Tibial nerve (tissue), 4 donors: ENCODE measurements around the gene TRIM50. TPM values are rescaled to one million over a fixed set of nuclear protein-coding genes. Genes with fewer than 3 reads are reported as not detected.
"Not testable (repeated sequence)": the region's sequence is repeated elsewhere in the genome, so short reads cannot be mapped to it uniquely, and the experiment has no call there.

Experiments used
- DNase-seq, 2 donors: peaks; one replicate each; pipeline ENCODE4 v3.0.0-alpha.2; 2019; ENCODE audit warnings: low spot score in 2 of 2
- H3K27ac ChIP-seq, 4 donors: fragments of 200-600 bp; sonication (generic) in 3 of 4; one replicate each; pipeline ENCODE4 v1.5.1; 2017 to 2019; ENCODE audit warnings: mild to moderate bottlenecking in 1 of 4
- H3K27me3 ChIP-seq, 2 donors: fragments of 200-600 bp; sonication (generic) in 1 of 2; one replicate each; pipeline versions ENCODE4 v1.5.1 to v1.6.0; 2017 to 2019
- H3K36me3 ChIP-seq, 3 donors: fragments of 200-600 bp; sonication (generic); one replicate each; pipeline ENCODE4 v1.5.1; 2018 to 2019
- H3K4me1 ChIP-seq, 4 donors: fragments of 200-600 bp; sonication (generic) in 3 of 4; one replicate each; pipeline ENCODE4 v1.5.1; 2017 to 2019
- H3K4me3 ChIP-seq, 4 donors: fragments of 200-600 bp; sonication (generic) in 3 of 4; one replicate each; pipeline ENCODE4 v1.5.1; 2017 to 2019; ENCODE audit warnings: mild to moderate bottlenecking in 1 of 4, moderate library complexity in 1 of 4
- H3K9me3 ChIP-seq, 4 donors: fragments of 200-600 bp; sonication (generic) in 3 of 4; one replicate each; pipeline ENCODE4 v1.5.1; 2017 to 2019
- EP300 ChIP-seq, 2 donors: sonication (generic); formaldehyde crosslinking; IDR thresholded peaks; one replicate each; pipeline ENCODE4 v1.6.1; 2017; ENCODE audit warnings: antibody characterized with exemption in 2 of 2, mild to moderate bottlenecking in 1 of 2
- POLR2A ChIP-seq, 2 donors: fragments of 450-650 bp; IDR thresholded peaks; one replicate each; pipeline ENCODE4 v1.6.1; 2017; ENCODE audit warnings: antibody characterized with exemption in 2 of 2, mild to moderate bottlenecking in 2 of 2, moderate library complexity in 2 of 2
- WGBS, 2 donors: methylation state at CpG; one replicate each; pipeline ENCODE4 v1.1.5; 2018; 5-methylcytosine and 5-hydroxymethylcytosine counted together
- total RNA-seq, 4 donors: library from RNA; depleted of rRNA; stranded (reverse); fragments of >200 nt; gene quantifications; one replicate each; pipeline ENCODE4 v1.1.0, GENCODE V29; 2016
- TF ChIP-seq, protein P1 (sequence below), 5 experiments: fragments of 200-600 bp in 3 of 5; fragments of 450-650 bp in 2 of 5; sonication (generic) in 3 of 5; IDR thresholded peaks; one replicate each; pipeline ENCODE4 v1.5.1; 2016 to 2019; ENCODE audit warnings: antibody characterized with exemption in 5 of 5, mild to moderate bottlenecking in 3 of 5, moderate library complexity in 2 of 5

Gene TRIM50
- total RNA-seq = under 1 TPM in 2 of 4 donors, not detected in 2; 0.20 to 0.84 TPM

GRCh38 chr7:73327922-73328321, at the start of gene TRIM50, which contains the start of gene FKBP6:
Gene TRIM50, minus strand, starts transcription at chr7:73328082. Its CDS starts 3,295 bp downstream, at chr7:73324787.
Gene FKBP6, plus strand, starts transcription at chr7:73328161. Its CDS starts 268 bp downstream, at chr7:73328429.
- not testable (repeated sequence) for DNase-seq, H3K27me3 ChIP-seq, H3K4me3 ChIP-seq, H3K36me3 ChIP-seq, H3K4me1 ChIP-seq, H3K27ac ChIP-seq, H3K9me3 ChIP-seq
- 93 to 94% methylated on average over 43 of the region's 43 CpGs for WGBS, 2 donors

DNA sequence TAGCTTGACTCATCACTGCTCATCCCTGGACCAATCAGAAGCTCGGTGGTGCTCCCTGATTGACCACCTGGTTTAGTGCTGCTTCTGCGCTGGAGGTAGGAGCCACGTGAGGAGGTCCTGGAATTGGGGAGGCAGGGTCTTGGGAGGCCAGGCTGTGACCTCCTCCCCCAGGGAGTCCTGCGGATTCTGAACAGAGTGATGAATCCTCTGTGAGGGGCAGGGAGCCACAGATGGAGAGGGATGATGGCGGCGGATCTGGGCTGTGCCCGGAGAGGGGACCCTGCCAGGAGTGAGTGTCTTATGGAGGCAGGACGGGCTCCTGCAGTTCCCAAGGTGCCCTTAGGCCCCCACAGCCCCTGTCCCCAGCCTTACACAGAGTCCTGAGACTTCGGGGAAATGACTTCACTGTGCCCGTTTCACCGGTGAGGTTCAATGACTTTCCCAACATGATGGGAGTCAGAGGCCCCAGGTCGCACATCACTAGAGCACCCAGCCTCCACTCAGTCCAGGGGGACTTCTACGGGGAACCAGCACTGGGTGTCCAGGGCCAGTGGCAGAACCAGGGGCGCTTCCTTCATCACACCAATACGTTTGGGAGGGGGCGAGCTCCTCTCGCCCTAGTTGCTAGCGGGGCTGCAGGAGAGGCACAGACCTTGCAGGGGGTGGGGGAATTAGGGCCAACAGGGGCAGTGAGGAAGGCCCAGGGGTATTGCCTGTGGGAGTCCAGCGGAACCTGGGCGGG, 49.0 kb upstream of the TRIM50 start:
- H3K4me1 ChIP-seq = peaks cover 0 to 6% (median 0%) of the 10 kb centered on the region in 4 donors
- 83 to 84% methylated on average over 17 to 19 of the region's 20 CpGs for WGBS, 2 donors
- H3K4me3 ChIP-seq = no peak overlapping the region

GRCh38 chr7:73376262-73376661, 48.4 kb upstream of the TRIM50 start:
- DNase-seq, H3K36me3 ChIP-seq, H3K4me3 ChIP-seq, H3K27ac ChIP-seq, H3K4me1 ChIP-seq: not testable (repeated sequence)
- Histone ChIP-seq H3K9me3 (peaks cover 0 to 22% (median 0%) of the 10 kb centered on the region in 4 donors), H3K27me3 (peaks cover 0 to 13% of the 10 kb centered on the region in 2 donors)
- 71 to 74% methylated on average over 3 to 4 of the region's 4 CpGs for WGBS, 2 donors

More for the DNA sequence above, 49.0 kb upstream of the TRIM50 start:
- peaks cover 0 to 17% (median 0%) of the 10 kb centered on the region in 4 donors for H3K9me3 ChIP-seq
- no peak for TF ChIP-seq EP300 (IDR thresholded peaks at IDR 0.05)
- no peak for TF ChIP-seq POLR2A (IDR thresholded peaks at IDR 0.05)
- TF ChIP-seq, protein P1, sequence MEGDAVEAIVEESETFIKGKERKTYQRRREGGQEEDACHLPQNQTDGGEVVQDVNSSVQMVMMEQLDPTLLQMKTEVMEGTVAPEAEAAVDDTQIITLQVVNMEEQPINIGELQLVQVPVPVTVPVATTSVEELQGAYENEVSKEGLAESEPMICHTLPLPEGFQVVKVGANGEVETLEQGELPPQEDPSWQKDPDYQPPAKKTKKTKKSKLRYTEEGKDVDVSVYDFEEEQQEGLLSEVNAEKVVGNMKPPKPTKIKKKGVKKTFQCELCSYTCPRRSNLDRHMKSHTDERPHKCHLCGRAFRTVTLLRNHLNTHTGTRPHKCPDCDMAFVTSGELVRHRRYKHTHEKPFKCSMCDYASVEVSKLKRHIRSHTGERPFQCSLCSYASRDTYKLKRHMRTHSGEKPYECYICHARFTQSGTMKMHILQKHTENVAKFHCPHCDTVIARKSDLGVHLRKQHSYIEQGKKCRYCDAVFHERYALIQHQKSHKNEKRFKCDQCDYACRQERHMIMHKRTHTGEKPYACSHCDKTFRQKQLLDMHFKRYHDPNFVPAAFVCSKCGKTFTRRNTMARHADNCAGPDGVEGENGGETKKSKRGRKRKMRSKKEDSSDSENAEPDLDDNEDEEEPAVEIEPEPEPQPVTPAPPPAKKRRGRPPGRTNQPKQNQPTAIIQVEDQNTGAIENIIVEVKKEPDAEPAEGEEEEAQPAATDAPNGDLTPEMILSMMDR (IDR thresholded peaks at IDR 0.05) = no peak
- H3K27me3 ChIP-seq = peaks cover 0 to 13% of the 10 kb centered on the region in 2 donors
- no peak overlapping the region for H3K27ac ChIP-seq
- H3K36me3 ChIP-seq = no peaks in the 10 kb centered on the region
- no peak for DNase-seq

- Histone ChIP-seq H3K9me3 (peaks cover 0 to 22% (median 0%) of the 10 kb centered on the region in 4 donors), H3K36me3 (no peaks in the 10 kb centered on the region), H3K27me3 (peaks cover 0 to 8% of the 10 kb centered on the region in 2 donors), H3K4me3 (no peak overlapping the region), H3K27ac (no peak overlapping the region), H3K4me1 (peaks cover 0 to 6% (median 0%) of the 10 kb centered on the region in 4 donors)
- DNase-seq = no peak
- TF ChIP-seq, protein P1 (IDR thresholded peaks at IDR 0.05) = no peak
- TF ChIP-seq EP300 (IDR thresholded peaks at IDR 0.05) (no peak), POLR2A (IDR thresholded peaks at IDR 0.05) (no peak)
- WGBS, 2 donors = 86 to 88% methylated on average over 13 of the region's 13 CpGs
These were observed 45.9 kb upstream of the TRIM50 start for GRCh38 chr7:73373741-73374140.

DNA sequence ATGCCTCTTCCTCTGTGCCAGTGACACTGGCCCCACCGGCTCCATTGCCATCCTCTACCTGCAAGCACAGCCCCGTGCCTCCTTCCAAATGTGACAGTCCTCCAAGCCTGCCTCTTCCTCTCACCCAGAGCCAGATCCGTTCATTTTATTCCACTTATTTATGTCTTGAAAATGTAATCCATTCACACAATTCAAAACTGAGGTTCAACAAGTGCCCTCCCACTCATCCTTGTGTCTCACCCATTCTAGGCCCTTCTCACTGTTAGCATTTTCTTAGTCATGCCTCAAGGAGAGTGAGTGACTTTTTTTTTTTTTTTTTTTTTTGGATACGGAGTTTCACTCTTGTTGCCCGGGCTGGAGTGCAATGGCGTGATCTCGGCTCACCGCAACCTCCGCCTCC, 41.7 kb upstream of the TRIM50 start:
- Histone ChIP-seq H3K4me1 (no peaks in the 10 kb centered on the region), H3K4me3 (no peak overlapping the region), H3K9me3 (peaks cover 0 to 12% (median 0%) of the 10 kb centered on the region in 4 donors), H3K27me3 (no peaks in the 10 kb centered on the region), H3K27ac (no peak overlapping the region), H3K36me3 (no peaks in the 10 kb centered on the region)
- TF ChIP-seq POLR2A (IDR thresholded peaks at IDR 0.05) = no peak
- no peak for TF ChIP-seq EP300 (IDR thresholded peaks at IDR 0.05)
- TF ChIP-seq, protein P1 (IDR thresholded peaks at IDR 0.05) = no peak
- no peak for DNase-seq
- WGBS, 2 donors = 83 to 88% methylated on average over 9 of the region's 9 CpGs

- TF ChIP-seq, protein P1 (IDR thresholded peaks at IDR 0.05) = no peak
- TF ChIP-seq EP300 (IDR thresholded peaks at IDR 0.05) (no peak), POLR2A (IDR thresholded peaks at IDR 0.05) (no peak)
- H3K4me3 ChIP-seq = no peak overlapping the region
- 73 to 78% methylated on average over 11 of the region's 11 CpGs for WGBS, 2 donors
- no peak overlapping the region for H3K27ac ChIP-seq
- H3K27me3 ChIP-seq = peaks cover 0 to 5% of the 10 kb centered on the region in 2 donors
- H3K4me1 ChIP-seq = no peaks in the 10 kb centered on the region
- no peak for DNase-seq
- H3K36me3 ChIP-seq = no peaks in the 10 kb centered on the region
- peaks cover 0 to 12% (median 0%) of the 10 kb centered on the region in 4 donors for H3K9me3 ChIP-seq
These were observed 41.1 kb upstream of the TRIM50 start for GRCh38 chr7:73369009-73369408.
